ENCODE results near the gene KRTAP1-3.

KRTAP1-3 gene

DNA sequence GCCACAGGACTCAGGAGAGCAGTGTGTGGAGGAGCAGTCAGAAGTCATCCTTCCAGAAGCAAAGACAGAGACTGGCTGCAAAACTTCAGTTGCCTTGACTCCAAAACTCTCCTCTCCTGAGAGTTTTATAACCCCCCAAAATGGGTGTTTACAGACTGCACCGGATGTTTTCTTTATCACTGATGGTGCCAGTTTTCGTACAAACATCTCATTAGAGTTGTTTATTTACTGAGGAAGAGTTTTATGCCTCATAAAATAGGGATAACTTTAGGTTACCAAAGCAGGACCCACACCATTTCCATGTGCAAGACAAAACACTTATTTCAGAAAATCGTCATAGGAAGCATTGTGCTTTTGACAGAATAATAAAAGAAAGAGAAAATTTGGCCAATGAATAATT is 50.4 kb downstream of the KRTAP1-3 start, which contains the start of gene KRT40:
Gene KRT40, minus strand, starts transcription at position 101 of the 400 bp plus-strand sequence. Its CDS starts 53 bp downstream, at position 48.
- Histone ChIP-seq H3K27me3 (ENCODE audit: insufficient read depth, poor library complexity, severe bottlenecking) (peaks cover 4% of the 10 kb centered on the region), H3K4me3 (replicated peaks; ENCODE audit: insufficient read depth, low read length) (no peak within 1 kb of the TSS), H3K27ac (replicated peaks) (no peak within 1 kb of the TSS)
- DNase-seq (ENCODE audit: low read depth in 1 of 2, low spot score in 1 of 2), result no peak
- TF ChIP-seq REST (IDR thresholded peaks at IDR 0.05; ENCODE audit: insufficient replicate concordance, low read depth), result no peak
- TF ChIP-seq SPI1 (IDR thresholded peaks at IDR 0.05; ENCODE audit: borderline replicate concordance, low read depth), result no peak
- no peak for TF ChIP-seq POLR2AphosphoS5 (IDR thresholded peaks at IDR 0.05; ENCODE audit: low read depth)
- no peak for TF ChIP-seq GABPA (IDR thresholded peaks at IDR 0.05; ENCODE audit: low read depth)
- TF ChIP-seq CTCF (IDR thresholded peaks at IDR 0.05; ENCODE audit: insufficient read depth, low read length), result no peak

Data from HL-60 (cell line).